H1 (cell line): ENCODE results near the gene DGAT2L6. TPM values are rescaled to one million over a fixed set of nuclear protein-coding genes. Genes with fewer than 3 reads are reported as not detected.

Source experiments
- CTCF ChIA-PET: fragments of 300-600 bp; sonication (Branson Sonifier 250); formaldehyde crosslinking; loops from one replicate; lab custom pipeline; 2021; ENCODE audit not compliant: partially characterized antibody; lab: Charles Lee
- POLR2A ChIA-PET: fragments of 300-600 bp; sonication (Branson Sonifier 250); formaldehyde crosslinking; loops from one replicate; lab custom pipeline; 2021; ENCODE audit warnings: inconsistent platforms; ENCODE audit not compliant: partially characterized antibody; lab: Charles Lee
- DNase-seq, 2 experiments: peaks; one replicate each; pipeline versions ENCODE4 v3.0.0 to v3.0.0-alpha.2; 2010 to 2022; ENCODE audit warnings: low spot score in 2 of 2, low read depth in 1 of 2, mixed read lengths in 1 of 2
- FAIRE-seq: peaks from 2 replicates; lab custom pipeline; 2011; peaks lifted over from hg19 to GRCh38; lab: Jason Lieb, UNC
- H2AFZ ChIP-seq: 2 replicates; pipeline ENCODE4 v1.8.1; 2012; ENCODE audit warnings: low read length, inconsistent platforms
- H2AK5ac ChIP-seq: 2 replicates; pipeline ENCODE4 v1.6.1; 2013; ENCODE audit warnings: low read depth, low read length
- H2BK120ac ChIP-seq: replicated peaks from 2 replicates; pipeline ENCODE3; 2013; ENCODE audit warnings: low read depth, low read length, inconsistent platforms
- H2BK12ac ChIP-seq: 2 replicates; pipeline ENCODE4 v1.6.1; 2013; ENCODE audit warnings: low read depth, low read length
- H2BK15ac ChIP-seq: 2 replicates; pipeline ENCODE4 v1.6.1; 2013; ENCODE audit warnings: low read length
- H2BK20ac ChIP-seq: 2 replicates; pipeline ENCODE4 v1.6.1; 2013; ENCODE audit warnings: low read length
- H2BK5ac ChIP-seq: 2 replicates; pipeline ENCODE4 v1.6.1; 2013; ENCODE audit warnings: low read depth, low read length
- H3K14ac ChIP-seq: 2 replicates; pipeline ENCODE4 v1.6.1; 2013; ENCODE audit warnings: inconsistent platforms; ENCODE audit not compliant: insufficient read length
- H3K18ac ChIP-seq: 2 replicates; pipeline ENCODE4 v1.6.1; 2013; ENCODE audit warnings: low read length; ENCODE audit errors: extremely low read depth
- H3K23ac ChIP-seq: 2 replicates; pipeline ENCODE4 v1.6.1; 2013; ENCODE audit warnings: inconsistent platforms; ENCODE audit not compliant: insufficient read length
- H3K23me2 ChIP-seq: 2 replicates; pipeline ENCODE4 v1.6.1; 2013; ENCODE audit warnings: low read depth, low read length
- H3K27ac ChIP-seq: 2 replicates; pipeline ENCODE4 v1.6.1; 2011; ENCODE audit warnings: low read depth, low read length, inconsistent platforms
- H3K27me3 ChIP-seq, 4 experiments: replicated peaks in 1 of 4; 1 replicate in 1 of 4; 2 replicates in 3 of 4; pipeline versions ENCODE4 v1.6.1 to v1.8.1; 2011 to 2013; ENCODE audit warnings: low read length in 3 of 4, mild to moderate bottlenecking in 3 of 4, inconsistent platforms in 2 of 4, mixed read lengths in 2 of 4, moderate library complexity in 1 of 4; ENCODE audit not compliant: control insufficient read depth in 3 of 4, insufficient read depth in 3 of 4; ENCODE audit errors: extremely low read depth in 1 of 4
- H3K36me3 ChIP-seq, 4 experiments: 2 replicates each; pipeline versions ENCODE4 v1.6.1 to v1.8.1; 2011 to 2013; ENCODE audit warnings: mild to moderate bottlenecking in 4 of 4, low read length in 3 of 4, moderate library complexity in 2 of 4, control low read depth in 1 of 4, inconsistent platforms in 1 of 4; ENCODE audit not compliant: insufficient read depth in 4 of 4, control insufficient read depth in 2 of 4
- H3K4ac ChIP-seq: replicated peaks from 2 replicates; pipeline ENCODE3; 2013; ENCODE audit warnings: low read length, low read depth, mixed read lengths, inconsistent platforms; ENCODE audit not compliant: insufficient read length
- H3K4me1 ChIP-seq, 4 experiments: replicated peaks in 1 of 4; 1 replicate in 1 of 4; 2 replicates in 3 of 4; pipeline versions ENCODE4 v1.6.1 to v1.8.1; 2011 to 2013; ENCODE audit warnings: low read length in 3 of 4, inconsistent platforms in 2 of 4, mixed read lengths in 1 of 4; ENCODE audit not compliant: insufficient read depth in 4 of 4, control insufficient read depth in 3 of 4
- H3K4me2 ChIP-seq, 2 experiments: 2 replicates each; pipeline versions ENCODE4 v1.6.1 to v1.8.1; 2011 to 2013; ENCODE audit warnings: low read depth in 2 of 2, low read length in 2 of 2, control low read depth in 1 of 2, inconsistent platforms in 1 of 2, mild to moderate bottlenecking in 1 of 2; ENCODE audit not compliant: insufficient read depth in 1 of 2
- H3K4me3 ChIP-seq, 4 experiments: fragments of 200-600, 300-600 bp in 1 of 4; sonication (generic), shearing (Covaris generic), sonication (Bioruptor Twin) in 1 of 4; 2 replicates each; pipeline versions ENCODE4 v1.5.1 to v1.8.1; 2011 to 2016; ENCODE audit warnings: low read length in 4 of 4, low read depth in 3 of 4, control low read depth in 2 of 4, inconsistent platforms in 2 of 4, mild to moderate bottlenecking in 2 of 4, mixed read lengths in 1 of 4, moderate library complexity in 1 of 4; ENCODE audit not compliant: insufficient read depth in 2 of 4; ENCODE audit errors: extremely low read depth in 1 of 4
- H3K56ac ChIP-seq: replicated peaks from 2 replicates; pipeline ENCODE3; 2013; ENCODE audit warnings: low read depth, mild to moderate bottlenecking, mixed read lengths, low read length, inconsistent platforms; ENCODE audit not compliant: insufficient read length
- H3K79me1 ChIP-seq: 2 replicates; pipeline ENCODE4 v1.6.1; 2013; ENCODE audit warnings: low read depth, low read length, control low read depth
- H3K79me2 ChIP-seq, 2 experiments: 2 replicates each; pipeline versions ENCODE4 v1.6.1 to v1.8.1; 2012 to 2013; ENCODE audit warnings: low read length in 2 of 2, mild to moderate bottlenecking in 2 of 2, inconsistent platforms in 1 of 2; ENCODE audit not compliant: insufficient read depth in 2 of 2, control insufficient read depth in 1 of 2
- H3K9ac ChIP-seq, 4 experiments: replicated peaks in 1 of 4; 1 replicate in 1 of 4; 2 replicates in 3 of 4; pipeline versions ENCODE4 v1.6.1 to v1.8.1; 2011 to 2013; ENCODE audit warnings: low read depth in 3 of 4, low read length in 3 of 4, control low read depth in 2 of 4, mild to moderate bottlenecking in 2 of 4, moderate library complexity in 2 of 4, inconsistent platforms in 1 of 4; ENCODE audit errors: extremely low read depth in 1 of 4
- H3K9me3 ChIP-seq, 2 experiments: 2 replicates each; pipeline versions ENCODE4 v1.6.1 to v1.8.1; 2012 to 2013; ENCODE audit warnings: mild to moderate bottlenecking in 2 of 2, moderate library complexity in 2 of 2, control low read depth in 1 of 2, inconsistent platforms in 1 of 2, low read depth in 1 of 2, low read length in 1 of 2, mixed read lengths in 1 of 2; ENCODE audit not compliant: insufficient read depth in 2 of 2
- H4K20me1 ChIP-seq, 2 experiments: replicated peaks in 1 of 2; 2 replicates each; pipeline versions ENCODE3 to v1.8.1; 2011 to 2013; ENCODE audit warnings: inconsistent platforms in 2 of 2, low read length in 2 of 2, mild to moderate bottlenecking in 1 of 2; ENCODE audit not compliant: insufficient read depth in 2 of 2, control insufficient read depth in 1 of 2
- H4K5ac ChIP-seq: 2 replicates; pipeline ENCODE4 v1.6.1; 2013; ENCODE audit warnings: low read length, low read depth, mixed read lengths, inconsistent platforms; ENCODE audit not compliant: insufficient read length
- H4K8ac ChIP-seq: 2 replicates; pipeline ENCODE4 v1.8.0; 2013; ENCODE audit warnings: mild to moderate bottlenecking, moderate library complexity, low read length, inconsistent platforms; ENCODE audit not compliant: insufficient read depth; ENCODE audit errors: extremely low read depth
- H4K91ac ChIP-seq: replicated peaks from 2 replicates; pipeline ENCODE3; 2013; ENCODE audit warnings: low read length, mixed read lengths, inconsistent platforms; ENCODE audit not compliant: insufficient read length
- BCL11A ChIP-seq, 2 experiments: IDR thresholded peaks; one replicate each; pipeline ENCODE4 v1.6.1; 2011; ENCODE audit warnings: low read depth in 2 of 2, low read length in 2 of 2, mild to moderate bottlenecking in 2 of 2
- BRCA1 ChIP-seq: IDR thresholded peaks from 2 replicates; pipeline ENCODE4 v1.6.1; 2012; ENCODE audit warnings: low read depth, low read length, improper control_type of control experiment
- CHD2 ChIP-seq: IDR thresholded peaks from 2 replicates; pipeline ENCODE4 v1.6.1; 2012; ENCODE audit warnings: low read length, improper control_type of control experiment
- CREB1 ChIP-seq: IDR thresholded peaks from 2 replicates; pipeline ENCODE4 v1.6.1; 2012; ENCODE audit warnings: inconsistent platforms
- HDAC2 ChIP-seq, 2 experiments: fragments of 300-600 bp in 1 of 2; sonication (generic) in 1 of 2; IDR thresholded peaks; 2 replicates each; pipeline ENCODE4 v1.6.1; 2011 to 2012; ENCODE audit warnings: low read depth in 2 of 2, low read length in 2 of 2, mild to moderate bottlenecking in 2 of 2, moderate library complexity in 2 of 2, borderline replicate concordance in 1 of 2, inconsistent platforms in 1 of 2
- JUND ChIP-seq: IDR thresholded peaks from 2 replicates; pipeline ENCODE4 v1.6.1; 2011; ENCODE audit warnings: mild to moderate bottlenecking, improper control_type of control experiment, low read length
- KDM4A ChIP-seq: IDR thresholded peaks from one replicate; pipeline ENCODE4 v1.7.1; 2012; ENCODE audit warnings: low read depth, mild to moderate bottlenecking, moderate library complexity, low read length, inconsistent platforms; ENCODE audit not compliant: severe bottlenecking
- POLR2A ChIP-seq, 2 experiments: IDR thresholded peaks; 1 replicate in 1 of 2; 2 replicates in 1 of 2; pipeline ENCODE4 v1.6.1; 2011; ENCODE audit warnings: low read depth in 2 of 2, low read length in 2 of 2, mild to moderate bottlenecking in 2 of 2; ENCODE audit errors: control extremely low read depth in 1 of 2
- POU5F1 ChIP-seq: IDR thresholded peaks from 2 replicates; pipeline ENCODE4 v1.6.1; 2011; ENCODE audit warnings: low read depth, mild to moderate bottlenecking, low read length, moderate library complexity
- RFX5 ChIP-seq: IDR thresholded peaks from 2 replicates; pipeline ENCODE4 v1.6.1; 2011; ENCODE audit warnings: low read depth, low read length, improper control_type of control experiment, borderline replicate concordance
- SIN3A ChIP-seq, 2 experiments: IDR thresholded peaks in 1 of 2; conservative IDR thresholded peaks in 1 of 2; 2 replicates each; pipeline ENCODE4 v1.6.1; 2011 to 2012; ENCODE audit warnings: low read length in 2 of 2, improper control_type of control experiment in 1 of 2, low read depth in 1 of 2, mild to moderate bottlenecking in 1 of 2
- SP1 ChIP-seq: IDR thresholded peaks from 2 replicates; pipeline ENCODE4 v1.6.1; 2011; ENCODE audit warnings: low read depth, low read length
- TBP ChIP-seq: IDR thresholded peaks from 2 replicates; pipeline ENCODE4 v1.6.1; 2011; ENCODE audit warnings: low read depth, low read length, improper control_type of control experiment
- YY1 ChIP-seq: IDR thresholded peaks from 2 replicates; pipeline ENCODE4 v1.6.1; 2011; ENCODE audit warnings: low read depth, mild to moderate bottlenecking, low read length
- WGBS, 2 experiments: shearing (Covaris generic) in 1 of 2; methylation state at CpG; one replicate each; pipeline versions ENCODE4 v1.1.6 to v1.1.7; 2013 to 2015; ENCODE audit warnings: low lambda C conversion rate in 2 of 2, mixed read lengths in 2 of 2, inconsistent platforms in 1 of 2, low coverage in 1 of 2, missing lambda C conversion rate in 1 of 2; ENCODE audit not compliant: insufficient replicate concordance in 2 of 2, insufficient coverage in 1 of 2, insufficient read length in 1 of 2; ENCODE audit errors: extremely low coverage in 1 of 2, missing lambda C conversion rate in 1 of 2; 5-methylcytosine and 5-hydroxymethylcytosine counted together
- polyA plus RNA-seq, 7 experiments: library from polyadenylated mRNA; depleted of rRNA in 3 of 7; stranded (reverse) in 5 of 7; unstranded in 2 of 7; fragments of >200 nt in 5 of 7; fragments of 200-250 nt in 2 of 7; gene quantifications; 1 replicate in 5 of 7; 2 replicates in 1 of 7; 4 replicates in 1 of 7; pipeline versions ENCODE4 v1.2.1 to v1.2.3, GENCODE V29; 2011 to 2013; ENCODE audit warnings: missing spikeins in 2 of 7, mixed read lengths in 2 of 7
- total RNA-seq: library from RNA; stranded (reverse); fragmentation: NEBNext Ultra II Directional; extraction: Animal tissue kit (Norgen Biotek cat#: 25700); gene quantifications from 2 replicates; pipeline ENCODE4 v1.2.1, GENCODE V29; 2021

DGAT2L6 gene
- total and polyA plus RNA-seq, 2 of the 8 experiments (the other 6 are each of a cell fraction or from before 2014, with no cell fraction given): not detected

- H3K27ac ChIP-seq: no peak overlapping the region
- no peak for FAIRE-seq
- no peak overlapping the region for H3K14ac ChIP-seq
- no peak overlapping the region for H3K9ac ChIP-seq
- no peaks in the 10 kb centered on the region for H3K79me2 ChIP-seq
- no peak overlapping the region for H2AK5ac ChIP-seq
- no peak overlapping the region for H3K56ac ChIP-seq
- H3K18ac ChIP-seq: no peak overlapping the region
- no peaks in the 10 kb centered on the region for H3K23me2 ChIP-seq
- no peak overlapping the region for H2BK5ac ChIP-seq
- TF ChIP-seq SIN3A (conservative IDR thresholded peaks at IDR 0.05 in 1 of 2, IDR thresholded peaks at IDR 0.05 in 1 of 2; ENCODE audit: low read depth in 1 of 2, low read length in 2 of 2) (no peak), CHD2 (no peak), JUND (no peak), BCL11A (IDR thresholded peaks at IDR 0.05; ENCODE audit: low read depth in 2 of 2, low read length in 2 of 2) (no peak), TBP (no peak), KDM4A (no peak), POU5F1 (no peak), SP1 (no peak), YY1 (no peak), POLR2A (IDR thresholded peaks at IDR 0.05; ENCODE audit: control extremely low read depth in 1 of 2, low read depth in 2 of 2, low read length in 2 of 2) (no peak), RFX5 (no peak), HDAC2 (IDR thresholded peaks at IDR 0.05; ENCODE audit: borderline replicate concordance in 1 of 2, low read depth in 2 of 2, low read length in 2 of 2) (no peak), BRCA1 (no peak), CREB1 (no peak)
- H4K91ac ChIP-seq: no peak overlapping the region
- 85% methylated on average over 5 of the region's 5 CpGs; no CpG with 5 or more reads in 1 of the 2 experiments for WGBS, 2 experiments
- H2BK20ac ChIP-seq: no peak overlapping the region
- no peak overlapping the region for H4K8ac ChIP-seq
- H2BK120ac ChIP-seq: no peak overlapping the region
- H3K4me3 ChIP-seq: no peak overlapping the region
- no peaks in the 10 kb centered on the region for H3K79me1 ChIP-seq
- no peak overlapping the region for H2BK12ac ChIP-seq
- H4K5ac ChIP-seq: no peak overlapping the region
- no peaks in the 10 kb centered on the region for H3K27me3 ChIP-seq
- no peaks in the 10 kb centered on the region for H4K20me1 ChIP-seq
- no peak overlapping the region for H2AFZ ChIP-seq
- CTCF ChIA-PET: no interaction called here
- H3K4me1 ChIP-seq: no peaks in the 10 kb centered on the region
- no peak for DNase-seq
- H3K23ac ChIP-seq: no peak overlapping the region
- no peaks in the 10 kb centered on the region for H3K9me3 ChIP-seq
- no peaks in the 10 kb centered on the region for H3K36me3 ChIP-seq
- no peak overlapping the region for H3K4ac ChIP-seq
- no peak overlapping the region for H3K4me2 ChIP-seq
- H2BK15ac ChIP-seq: no peak overlapping the region
- POLR2A ChIA-PET: no interaction called here
These were observed 5.8 kb downstream of the DGAT2L6 start for GRCh38 chrX:70183091-70183490.
